MM.1S (cell line): Measurements from ENCODE around the gene SLAIN1.

Experiments
- DNase-seq: peaks from one replicate; pipeline ENCODE4 v3.0.0-alpha.2; 2015
- H2AFZ ChIP-seq: fragments of 300-600 bp; sonication (generic); 2 replicates; pipeline ENCODE4 v1.6.0; 2016; ENCODE audit warnings: antibody characterized with exemption, low read length
- H3F3A ChIP-seq: fragments of 300-600 bp; sonication (generic); 2 replicates; pipeline ENCODE4 v1.6.1; 2016; ENCODE audit warnings: mild to moderate bottlenecking, antibody characterized with exemption, low read length, moderate library complexity, mixed read lengths; ENCODE audit not compliant: insufficient read depth
- H3K27ac ChIP-seq: fragments of 300-600 bp; sonication (generic); 2 replicates; pipeline ENCODE4 v1.5.1; 2016; ENCODE audit warnings: mild to moderate bottlenecking, low read length
- H3K27me3 ChIP-seq: fragments of 300-600 bp; sonication (generic); replicated peaks from 2 replicates; pipeline ENCODE4 v1.6.0; 2016; ENCODE audit warnings: low read length; ENCODE audit not compliant: insufficient read depth
- H3K36me3 ChIP-seq: fragments of 300-600 bp; sonication (generic); replicated peaks from 2 replicates; pipeline ENCODE4 v1.6.1; 2016; ENCODE audit warnings: mild to moderate bottlenecking, low read length, mixed read lengths; ENCODE audit not compliant: insufficient read depth
- H3K4me1 ChIP-seq: fragments of 300-600 bp; sonication (generic); 2 replicates; pipeline ENCODE4 v1.6.1; 2016; ENCODE audit warnings: low read length, mixed read lengths
- H3K4me2 ChIP-seq: fragments of 300-600 bp; sonication (generic); 2 replicates; pipeline ENCODE4 v1.6.0; 2016; ENCODE audit warnings: low read depth, low read length
- H3K4me3 ChIP-seq: fragments of 300-600 bp; sonication (generic); 2 replicates; pipeline ENCODE4 v1.5.1; 2016; ENCODE audit warnings: low read length, mixed read lengths
- H3K79me2 ChIP-seq: fragments of 300-600 bp; sonication (generic); 2 replicates; pipeline ENCODE4 v1.6.1; 2016; ENCODE audit warnings: mixed run types, low read length, mixed read lengths
- H3K9ac ChIP-seq: fragments of 300-600 bp; sonication (generic); 2 replicates; pipeline ENCODE4 v1.6.1; 2016; ENCODE audit warnings: low read length, mixed read lengths
- H3K9me2 ChIP-seq: fragments of 300-600 bp; sonication (generic); replicated peaks from 2 replicates; pipeline ENCODE4 v1.6.1; 2016; ENCODE audit warnings: mild to moderate bottlenecking, low read length, mixed read lengths; ENCODE audit not compliant: insufficient read depth
- H3K9me3 ChIP-seq: fragments of 300-600 bp; sonication (generic); replicated peaks from 2 replicates; pipeline ENCODE4 v1.6.1; 2016; ENCODE audit warnings: mild to moderate bottlenecking, low read length, mixed read lengths; ENCODE audit not compliant: insufficient read depth
- H4K20me1 ChIP-seq: fragments of 300-600 bp; sonication (generic); 2 replicates; pipeline ENCODE4 v1.6.1; 2016; ENCODE audit warnings: mild to moderate bottlenecking, low read length, moderate library complexity, mixed read lengths; ENCODE audit not compliant: insufficient read depth
- EZH2 ChIP-seq: fragments of 300-600 bp; sonication (generic); optimal IDR thresholded peaks from 2 replicates; pipeline ENCODE3; 2017; ENCODE audit warnings: low read depth, mild to moderate bottlenecking, antibody characterized with exemption, low read length, mixed read lengths
- EZH2phosphoT487 ChIP-seq: fragments of 300-600 bp; sonication (generic); IDR thresholded peaks from 2 replicates; pipeline ENCODE4 v1.6.1; 2018; ENCODE audit warnings: antibody characterized with exemption, low read length
- TF ChIP-seq, protein P1 (sequence below): fragments of 300-600 bp; sonication (generic); IDR thresholded peaks from 2 replicates; pipeline ENCODE4 v1.5.1; 2016; ENCODE audit warnings: antibody characterized with exemption, low read length, mixed read lengths

The SLAIN1 gene

DNA sequence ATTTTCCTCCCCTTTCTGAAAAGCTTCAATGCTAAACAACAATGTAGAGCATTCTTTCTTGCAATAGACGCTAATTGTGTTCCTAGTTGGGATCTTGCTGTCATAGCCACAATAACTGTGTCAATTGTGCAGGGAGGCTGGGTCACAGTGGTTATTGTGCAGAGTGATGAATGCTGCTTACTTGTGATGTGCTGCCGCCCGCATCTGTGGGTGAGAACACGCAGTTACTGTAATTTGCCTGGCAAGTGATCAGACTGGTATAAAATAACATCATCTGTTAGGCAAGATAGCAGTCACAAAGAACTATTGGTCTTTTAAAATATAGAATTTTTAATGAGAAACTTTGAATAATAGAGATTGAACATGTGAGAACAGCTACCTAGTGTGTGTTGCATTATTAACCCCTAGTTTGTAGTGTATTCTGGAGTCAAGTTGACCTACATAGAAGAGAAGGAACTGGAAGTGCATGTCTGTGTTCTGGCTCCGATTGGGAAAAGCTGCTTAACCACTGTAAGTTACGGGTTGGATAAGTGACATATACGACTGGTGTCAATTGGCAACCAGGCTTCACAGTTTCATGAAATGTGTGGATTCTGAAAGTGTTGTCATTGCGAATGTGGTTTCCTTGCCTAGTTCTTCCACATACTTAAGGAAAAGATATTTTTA lies 43.6 kb downstream of the SLAIN1 start:
- Histone ChIP-seq H3K36me3 (peaks cover 18% of the 10 kb centered on the region; the same call in 1 of the 2 replicates), H3K27ac (no peak overlapping the region)

DNA sequence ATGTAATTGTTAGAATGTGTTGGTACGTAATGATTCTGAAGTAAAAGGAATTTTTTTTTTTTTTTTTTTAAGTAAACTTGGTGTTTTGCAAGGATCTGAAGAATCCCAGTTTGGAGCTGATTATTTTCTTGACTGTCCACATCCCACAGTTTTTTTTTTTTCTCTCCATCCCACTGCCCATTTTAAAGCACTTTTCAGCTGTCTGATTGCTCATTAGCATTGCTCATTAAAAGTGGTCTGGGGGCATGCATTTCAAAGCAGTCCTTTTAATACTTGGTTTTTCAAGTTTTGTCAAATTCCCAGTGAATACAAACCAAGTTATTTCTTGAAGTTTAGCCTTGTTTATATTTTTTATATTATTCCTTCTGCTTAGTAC lies 44.1 kb downstream of the SLAIN1 start:
- TF ChIP-seq, protein P1, sequence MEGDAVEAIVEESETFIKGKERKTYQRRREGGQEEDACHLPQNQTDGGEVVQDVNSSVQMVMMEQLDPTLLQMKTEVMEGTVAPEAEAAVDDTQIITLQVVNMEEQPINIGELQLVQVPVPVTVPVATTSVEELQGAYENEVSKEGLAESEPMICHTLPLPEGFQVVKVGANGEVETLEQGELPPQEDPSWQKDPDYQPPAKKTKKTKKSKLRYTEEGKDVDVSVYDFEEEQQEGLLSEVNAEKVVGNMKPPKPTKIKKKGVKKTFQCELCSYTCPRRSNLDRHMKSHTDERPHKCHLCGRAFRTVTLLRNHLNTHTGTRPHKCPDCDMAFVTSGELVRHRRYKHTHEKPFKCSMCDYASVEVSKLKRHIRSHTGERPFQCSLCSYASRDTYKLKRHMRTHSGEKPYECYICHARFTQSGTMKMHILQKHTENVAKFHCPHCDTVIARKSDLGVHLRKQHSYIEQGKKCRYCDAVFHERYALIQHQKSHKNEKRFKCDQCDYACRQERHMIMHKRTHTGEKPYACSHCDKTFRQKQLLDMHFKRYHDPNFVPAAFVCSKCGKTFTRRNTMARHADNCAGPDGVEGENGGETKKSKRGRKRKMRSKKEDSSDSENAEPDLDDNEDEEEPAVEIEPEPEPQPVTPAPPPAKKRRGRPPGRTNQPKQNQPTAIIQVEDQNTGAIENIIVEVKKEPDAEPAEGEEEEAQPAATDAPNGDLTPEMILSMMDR = no peak
- TF ChIP-seq EZH2 = no peak
- no peak for TF ChIP-seq EZH2phosphoT487
- H3K4me2 ChIP-seq = no peak overlapping the region
- H3K9ac ChIP-seq = no peak overlapping the region
- H3K9me3 ChIP-seq = no peaks in the 10 kb centered on the region
- H3K4me3 ChIP-seq = no peak overlapping the region
- H2AFZ ChIP-seq = no peak overlapping the region
- no peak overlapping the region for H3K27ac ChIP-seq
- H3K9me2 ChIP-seq = no peaks in the 10 kb centered on the region
- H3K27me3 ChIP-seq = no peaks in the 10 kb centered on the region
- no peak for DNase-seq
- H3K79me2 ChIP-seq = peaks cover 38% of the 10 kb centered on the region
- H3K4me1 ChIP-seq = no peaks in the 10 kb centered on the region
- H3K36me3 ChIP-seq = peaks cover 18% of the 10 kb centered on the region; the same call in 1 of the 2 replicates
- H3F3A ChIP-seq = no peaks in the 10 kb centered on the region
- H4K20me1 ChIP-seq = no peaks in the 10 kb centered on the region

More for the DNA sequence above, 43.6 kb downstream of the SLAIN1 start:
- H3K9ac ChIP-seq = no peak overlapping the region
- DNase-seq = no peak
- peaks cover 41% of the 10 kb centered on the region for H3K79me2 ChIP-seq
- H3K9me3 ChIP-seq = no peaks in the 10 kb centered on the region
- H3F3A ChIP-seq = no peaks in the 10 kb centered on the region
- H3K27me3 ChIP-seq = no peaks in the 10 kb centered on the region
- no peaks in the 10 kb centered on the region for H3K4me1 ChIP-seq
- no peaks in the 10 kb centered on the region for H4K20me1 ChIP-seq
- H3K4me2 ChIP-seq = no peak overlapping the region
- TF ChIP-seq, protein P1 = no peak
- no peak for TF ChIP-seq EZH2phosphoT487
- TF ChIP-seq EZH2 = no peak
- H2AFZ ChIP-seq = no peak overlapping the region
- H3K4me3 ChIP-seq = no peak overlapping the region
- H3K9me2 ChIP-seq = no peaks in the 10 kb centered on the region

DNA sequence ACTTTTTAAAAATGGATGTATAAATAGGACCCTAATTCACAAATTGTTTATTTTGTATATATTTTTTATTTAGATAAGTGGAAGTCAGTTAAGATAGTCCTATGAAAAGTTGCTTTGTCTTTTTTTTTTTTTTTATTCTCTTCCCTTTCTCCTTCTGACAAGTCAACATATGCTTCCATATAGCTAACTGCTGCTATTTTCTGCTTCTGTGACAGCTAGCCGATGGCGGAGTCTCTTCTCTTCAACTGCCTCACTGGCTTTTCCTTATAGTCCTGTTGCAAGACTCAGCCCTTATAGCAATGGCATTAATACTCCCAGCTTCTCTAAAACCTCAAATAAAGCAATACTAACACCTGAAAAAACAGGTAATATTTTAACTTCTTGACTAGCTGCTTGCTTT lies 45.3 kb downstream of the SLAIN1 start:
- peaks cover 38% of the 10 kb centered on the region for H3K79me2 ChIP-seq
- no peaks in the 10 kb centered on the region for H3K9me3 ChIP-seq
- TF ChIP-seq EZH2phosphoT487 (no peak), EZH2 (no peak)
- TF ChIP-seq, protein P1 = no peak
- no peak overlapping the region for H3K4me2 ChIP-seq
- H3K27ac ChIP-seq = no peak overlapping the region
- H3K36me3 ChIP-seq = peaks cover 22% of the 10 kb centered on the region; the same call in 1 of the 2 replicates
- no peak overlapping the region for H2AFZ ChIP-seq
- DNase-seq = no peak
- no peak overlapping the region for H3K4me3 ChIP-seq
- no peaks in the 10 kb centered on the region for H4K20me1 ChIP-seq
- H3K4me1 ChIP-seq = no peaks in the 10 kb centered on the region
- no peak overlapping the region for H3K9ac ChIP-seq
- H3K27me3 ChIP-seq = no peaks in the 10 kb centered on the region
- no peaks in the 10 kb centered on the region for H3F3A ChIP-seq
- no peaks in the 10 kb centered on the region for H3K9me2 ChIP-seq
